ENCODE results near the gene B4GALNT3.

The B4GALNT3 gene

DNA sequence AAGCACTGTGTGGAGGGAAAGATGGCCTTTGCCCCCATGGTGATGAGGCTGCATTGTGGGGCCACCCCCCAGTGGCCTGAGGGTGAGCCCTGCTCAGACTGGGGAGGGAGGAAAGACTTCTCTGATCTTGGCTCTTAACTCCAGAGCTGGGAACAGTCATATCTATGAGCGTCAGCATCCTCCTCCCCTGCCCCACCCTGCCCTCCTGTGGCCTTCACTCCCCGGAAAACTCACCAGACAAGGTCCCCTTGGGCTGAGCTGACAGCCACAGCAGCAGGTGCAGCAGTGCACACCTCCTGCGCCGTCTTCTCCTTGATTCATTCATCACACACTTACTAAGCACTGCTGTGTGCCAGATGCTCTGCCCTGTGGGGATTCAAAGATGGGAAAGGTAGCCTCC lies 98.8 kb downstream of the B4GALNT3 start:
- DNase-seq (ENCODE audit: low spot score) (no peak), FAIRE-seq (no peak)

DNA sequence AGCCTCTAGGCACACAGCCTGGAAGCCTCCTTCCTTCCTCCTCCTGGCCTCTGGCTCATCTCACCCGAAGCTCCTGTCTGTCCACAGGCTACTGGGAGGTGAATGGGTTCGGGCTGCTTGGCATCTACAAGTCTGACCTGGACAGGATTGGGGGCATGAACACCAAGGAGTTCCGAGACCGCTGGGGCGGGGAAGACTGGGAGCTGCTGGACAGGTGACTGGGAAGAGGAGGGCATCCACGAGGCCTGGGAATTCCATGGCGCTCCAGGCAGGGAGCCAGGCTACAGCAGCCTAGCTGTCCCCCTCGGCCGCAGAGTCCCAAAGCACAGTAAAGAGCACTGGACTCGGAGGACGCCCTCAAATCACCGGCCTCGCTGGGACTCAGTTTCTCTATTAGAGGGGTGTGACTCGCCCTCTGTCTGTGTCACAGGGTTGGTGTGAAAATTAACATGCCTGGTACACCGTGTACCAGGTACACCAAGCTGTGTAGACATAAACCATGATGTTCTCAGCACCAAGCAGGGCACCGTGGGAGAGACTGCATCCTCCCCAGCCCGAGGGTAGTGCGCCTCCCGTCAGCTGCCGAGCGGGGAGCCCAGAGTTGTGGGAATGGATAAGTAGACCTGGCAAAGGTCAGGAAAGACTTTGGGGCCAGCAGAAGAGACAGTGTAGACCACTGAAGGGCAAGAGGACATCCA lies 99.6 kb downstream of the B4GALNT3 start:
- FAIRE-seq = no peak
- DNase-seq (ENCODE audit: low spot score) = no peak

DNA sequence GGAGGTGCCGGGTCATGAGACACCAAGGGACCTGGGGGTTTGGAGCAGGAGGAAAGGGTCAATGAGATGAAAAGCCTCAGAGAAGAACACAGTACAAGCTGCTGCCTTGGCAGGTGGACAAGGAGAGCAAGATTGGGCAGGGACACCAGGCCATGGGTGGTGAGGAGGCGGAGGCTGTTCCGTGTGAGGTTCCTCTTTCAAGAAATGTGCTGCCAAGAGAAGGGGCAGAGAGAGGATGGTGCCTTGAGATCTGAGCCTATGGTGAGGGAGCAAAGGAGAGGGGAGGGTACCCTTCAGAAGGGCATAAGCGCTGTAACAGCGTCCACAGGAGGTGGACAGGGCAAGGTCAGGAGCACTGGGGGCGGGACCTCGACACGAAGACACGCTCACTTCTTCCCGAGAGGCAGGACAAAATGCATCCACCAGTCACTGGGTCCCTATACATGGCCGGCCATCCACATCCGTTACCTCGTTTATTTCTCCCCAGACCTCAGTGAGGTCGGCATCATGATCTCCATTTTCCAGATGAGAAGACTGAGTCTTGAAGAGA lies 100.2 kb downstream of the B4GALNT3 start:
- FAIRE-seq = no peak
- no peak for DNase-seq (ENCODE audit: low spot score)

DNA sequence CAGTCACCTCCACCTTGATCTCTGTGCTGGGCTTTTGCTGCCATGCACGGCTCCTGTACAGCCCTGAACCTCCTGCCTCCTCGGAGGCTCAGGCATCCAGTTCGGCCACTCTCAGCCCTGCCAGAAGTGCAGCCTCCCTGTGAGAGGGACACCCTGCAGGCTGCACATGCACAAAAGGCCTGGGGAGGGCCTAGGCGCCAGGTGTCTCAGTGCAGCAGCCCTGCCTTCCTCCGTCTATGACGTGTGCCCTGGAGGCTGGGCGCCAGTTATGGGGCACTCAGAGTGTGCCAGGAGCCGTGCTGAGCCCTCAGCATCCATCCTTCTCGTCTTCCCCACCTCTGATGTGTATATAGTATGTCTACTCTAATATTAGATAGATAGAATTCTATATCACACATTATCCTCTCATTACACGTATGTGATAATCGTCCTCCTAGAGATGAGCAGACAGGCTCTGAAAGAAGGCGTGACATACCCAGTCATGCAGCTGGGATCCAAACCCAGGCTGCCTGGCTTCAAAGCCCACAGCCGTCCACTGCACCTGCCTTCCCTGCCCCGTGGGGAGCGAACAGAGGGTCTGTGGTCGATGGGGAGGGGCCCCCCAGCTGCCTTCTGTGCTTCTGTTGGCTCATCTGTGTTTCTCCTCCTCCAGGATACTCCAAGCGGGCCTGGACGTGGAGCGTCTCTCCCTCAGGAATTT lies 101.1 kb downstream of the B4GALNT3 start:
- FAIRE-seq (no peak), DNase-seq (ENCODE audit: low spot score) (no peak)

DNA sequence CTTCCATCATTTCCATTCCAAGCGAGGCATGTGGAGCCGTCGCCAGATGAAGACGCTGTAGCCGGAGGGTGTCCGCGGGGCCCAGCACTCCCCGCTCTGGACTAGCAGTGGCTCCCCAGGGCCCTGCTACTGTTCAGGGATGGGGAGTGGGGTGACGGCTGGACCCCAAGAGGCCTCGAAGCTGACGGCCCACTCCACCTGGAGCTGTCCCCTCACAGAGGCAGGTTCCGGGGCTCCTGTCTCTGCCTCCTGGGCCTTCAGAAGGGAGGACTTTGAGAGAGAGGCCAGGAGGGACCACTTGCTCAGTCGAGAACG lies 101.6 kb downstream of the B4GALNT3 start:
- DNase-seq (ENCODE audit: low spot score) = no peak
- FAIRE-seq = no peak

DNA sequence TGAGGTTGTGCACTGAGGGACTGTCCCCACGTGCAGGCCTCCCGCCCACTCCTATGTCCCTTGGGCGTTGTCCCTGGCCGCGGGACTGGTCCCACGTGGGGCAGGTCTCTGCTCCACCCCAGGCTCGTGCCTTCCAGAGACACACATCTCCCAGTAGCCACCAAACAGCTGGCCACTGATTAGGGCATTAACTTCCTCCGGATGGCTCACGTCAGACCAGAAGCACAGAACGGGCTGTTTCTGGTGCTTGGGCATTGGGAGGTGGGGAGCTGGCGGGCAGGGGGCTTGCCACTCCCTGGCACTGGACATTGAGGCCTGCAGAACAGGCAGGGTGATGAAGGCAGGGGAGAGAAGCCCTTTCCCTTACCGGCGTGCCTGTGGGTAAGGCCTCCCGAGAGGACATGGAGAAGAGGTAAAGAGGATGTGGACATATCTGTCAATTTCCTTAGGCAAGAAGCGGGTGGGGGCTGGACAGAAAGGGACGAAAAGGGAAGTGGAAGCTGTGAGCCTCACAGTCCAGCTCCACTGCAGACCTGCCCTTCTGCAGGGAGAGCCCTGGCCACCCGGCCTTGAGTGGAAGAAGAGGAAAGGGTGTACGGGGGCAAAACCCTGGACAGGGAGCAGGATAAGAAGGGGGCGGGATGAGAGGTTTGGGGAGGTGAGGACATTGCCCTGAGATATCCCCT lies 102.3 kb downstream of the B4GALNT3 start:
- FAIRE-seq (no peak), DNase-seq (ENCODE audit: low spot score) (no peak)

DNA sequence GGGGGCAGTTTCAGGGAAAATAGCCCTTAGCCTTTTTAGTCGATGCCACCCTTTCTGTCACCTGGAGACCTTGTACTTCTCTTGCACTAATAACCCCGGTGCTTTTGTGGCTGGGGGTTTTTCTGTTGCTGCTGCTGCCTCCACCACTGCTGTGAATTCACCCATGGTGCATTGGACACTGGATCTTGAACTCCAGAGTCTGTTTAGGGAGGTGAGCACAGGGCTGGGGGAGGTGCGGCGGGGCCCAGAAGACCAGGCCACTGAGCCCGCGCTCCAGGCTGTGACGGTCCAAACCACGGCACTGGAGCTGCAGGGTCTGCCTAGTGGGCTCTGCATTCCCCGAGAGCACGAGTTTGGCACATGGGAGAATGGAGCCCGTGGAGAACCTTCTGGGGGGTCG lies 102.9 kb downstream of the B4GALNT3 start:
- FAIRE-seq (no peak), DNase-seq (ENCODE audit: low spot score) (no peak)

DNA sequence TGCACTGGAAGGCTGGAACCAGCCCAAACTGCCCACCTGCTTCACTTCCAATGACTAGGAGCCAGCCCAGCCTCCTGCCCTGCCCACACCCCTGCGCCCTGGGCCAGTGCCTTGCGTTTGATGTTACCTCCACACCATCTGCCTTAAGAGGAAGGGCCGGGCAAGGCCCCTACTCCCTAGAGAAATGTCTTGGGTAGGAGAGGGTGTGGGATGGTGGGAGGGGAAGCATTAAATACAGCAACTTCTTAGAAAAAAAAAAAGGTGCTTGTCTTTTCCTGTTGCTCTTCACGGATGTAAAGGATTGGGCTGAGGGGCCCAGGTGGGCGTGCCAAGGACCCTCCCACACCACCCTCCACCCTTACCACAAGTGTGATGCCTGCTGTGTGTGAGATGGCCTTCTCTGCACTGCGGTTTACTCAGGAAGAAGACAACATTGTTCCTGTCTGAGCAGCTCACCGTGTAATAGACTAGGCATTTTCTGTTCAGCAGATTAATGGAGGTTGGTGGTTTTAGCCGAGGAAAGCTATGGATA lies 103.6 kb downstream of the B4GALNT3 start:
- no peak for FAIRE-seq
- DNase-seq (ENCODE audit: low spot score) = no peak

DNA sequence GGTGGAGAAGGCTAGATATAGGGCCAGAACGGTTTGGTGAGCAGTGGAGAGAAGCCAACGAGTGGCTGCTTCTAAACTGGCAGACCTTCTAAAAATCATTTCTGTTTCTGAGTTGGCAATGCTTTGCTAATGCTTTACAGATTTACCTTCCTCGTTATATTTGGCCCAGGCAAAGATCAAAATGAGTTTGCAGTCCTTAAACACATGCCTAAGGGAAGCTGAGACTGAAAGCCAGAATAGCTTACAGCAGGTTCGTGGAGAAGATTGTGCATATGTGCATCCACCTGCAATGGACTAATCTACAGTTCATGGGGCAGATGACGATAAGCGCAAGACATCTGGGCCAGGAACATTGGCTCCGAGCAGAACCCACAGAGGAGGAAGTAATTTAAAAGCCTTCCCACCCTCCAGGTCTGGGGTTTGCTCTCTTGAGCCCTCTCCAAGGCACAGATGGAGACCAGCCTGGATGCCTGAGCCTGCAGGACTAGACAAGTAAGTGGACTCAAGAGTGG lies 104.1 kb downstream of the B4GALNT3 start:
- DNase-seq (ENCODE audit: low spot score) (no peak), FAIRE-seq (no peak)

DNA sequence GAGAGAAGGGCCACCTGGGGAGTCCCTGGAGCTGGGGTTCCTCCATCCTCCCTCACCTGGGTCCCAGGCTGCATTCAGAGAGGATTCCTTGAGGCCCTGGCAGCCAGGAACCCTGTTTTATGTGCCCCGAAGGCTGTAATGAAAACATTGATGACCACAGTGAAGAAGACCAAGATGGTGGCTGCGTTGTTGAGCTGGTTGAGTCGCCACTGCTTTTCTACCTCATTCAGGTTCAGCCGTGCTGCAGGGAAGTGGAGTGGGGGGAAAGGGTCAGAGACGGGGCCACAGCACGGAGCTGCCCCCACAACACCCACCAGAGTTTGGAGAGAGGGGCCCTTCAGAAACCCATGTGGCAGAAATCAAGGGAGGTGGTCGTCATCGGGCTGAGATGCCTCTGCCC lies 105.4 kb downstream of the B4GALNT3 start:
- DNase-seq (ENCODE audit: low spot score) (no peak), FAIRE-seq (no peak)

DNA sequence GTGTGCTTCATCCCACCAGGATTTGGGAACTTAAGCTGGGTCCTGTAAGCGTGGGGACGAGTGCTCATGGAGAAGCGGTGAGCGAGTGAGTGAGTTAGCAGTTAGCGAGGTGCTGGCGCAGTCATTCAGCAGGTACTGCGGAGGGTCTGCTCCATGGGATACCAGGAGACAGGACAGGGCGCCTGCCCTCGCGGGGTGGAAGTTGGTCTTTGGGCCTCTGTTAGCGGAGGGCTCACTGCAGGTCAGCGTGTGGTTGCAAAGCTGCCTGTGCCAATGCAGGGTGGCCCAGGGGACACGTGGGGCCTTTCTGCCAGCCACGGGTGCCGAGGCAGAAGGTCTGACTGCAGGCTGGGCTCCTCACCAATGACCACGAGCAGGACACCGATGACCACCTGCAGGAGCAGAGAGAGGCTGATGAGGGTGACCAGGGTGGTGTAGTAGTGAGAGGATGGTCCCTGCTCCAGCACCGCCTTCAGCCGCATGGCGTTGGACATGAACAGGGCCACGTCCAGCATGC lies 105.9 kb downstream of the B4GALNT3 start:
- no peak for DNase-seq (ENCODE audit: low spot score)
- no peak for FAIRE-seq

DNA sequence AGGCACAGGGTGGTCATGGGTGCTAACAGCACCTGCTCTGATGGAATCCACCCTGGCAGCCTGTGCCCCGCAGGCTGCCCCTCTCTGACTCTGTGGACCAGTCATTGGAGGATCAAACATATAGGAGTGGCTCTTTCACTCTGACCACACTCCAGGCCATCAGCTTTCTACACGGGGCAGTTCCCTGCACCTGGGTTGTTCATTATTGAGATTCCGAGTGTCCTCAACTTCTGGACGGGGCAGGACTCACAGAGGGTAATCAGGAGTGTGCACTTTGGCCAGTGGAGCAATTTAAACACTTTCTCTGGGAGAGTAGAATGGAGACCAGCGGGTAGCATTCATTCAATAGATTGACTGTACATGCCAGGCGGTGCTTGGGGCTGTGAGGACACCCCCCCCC lies 108.7 kb downstream of the B4GALNT3 start:
- FAIRE-seq = no peak
- no peak for DNase-seq (ENCODE audit: low spot score)

DNA sequence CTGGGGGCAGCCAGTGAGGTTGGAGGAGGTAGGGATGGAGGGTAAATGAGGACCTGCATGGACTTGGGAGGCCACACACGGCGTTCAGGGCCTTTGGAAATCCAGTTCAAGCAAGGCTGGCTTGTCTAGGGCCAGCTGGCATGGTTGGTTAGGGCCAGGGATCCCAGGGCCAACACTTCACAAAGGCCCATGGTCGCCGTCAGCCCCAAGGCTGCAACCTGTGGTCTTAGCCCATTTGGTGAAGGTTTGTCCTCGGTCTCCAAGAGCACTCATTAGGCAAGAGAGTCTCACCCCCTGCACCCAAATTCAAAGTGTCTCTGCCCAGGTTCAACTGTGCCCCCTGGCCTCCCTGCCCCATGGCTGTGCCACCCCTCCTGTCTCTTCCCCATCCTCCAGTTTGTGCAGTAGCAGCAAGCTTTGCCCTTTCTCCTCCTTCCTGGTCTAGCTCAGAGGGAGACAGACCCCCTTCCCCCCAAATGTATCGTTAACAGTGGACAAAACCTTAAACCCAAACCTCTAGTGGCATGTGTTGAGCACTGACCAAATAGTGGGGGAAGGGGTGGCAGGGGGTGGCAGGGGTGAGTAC lies 109.4 kb downstream of the B4GALNT3 start:
- FAIRE-seq (no peak), DNase-seq (ENCODE audit: low spot score) (no peak)

DNA sequence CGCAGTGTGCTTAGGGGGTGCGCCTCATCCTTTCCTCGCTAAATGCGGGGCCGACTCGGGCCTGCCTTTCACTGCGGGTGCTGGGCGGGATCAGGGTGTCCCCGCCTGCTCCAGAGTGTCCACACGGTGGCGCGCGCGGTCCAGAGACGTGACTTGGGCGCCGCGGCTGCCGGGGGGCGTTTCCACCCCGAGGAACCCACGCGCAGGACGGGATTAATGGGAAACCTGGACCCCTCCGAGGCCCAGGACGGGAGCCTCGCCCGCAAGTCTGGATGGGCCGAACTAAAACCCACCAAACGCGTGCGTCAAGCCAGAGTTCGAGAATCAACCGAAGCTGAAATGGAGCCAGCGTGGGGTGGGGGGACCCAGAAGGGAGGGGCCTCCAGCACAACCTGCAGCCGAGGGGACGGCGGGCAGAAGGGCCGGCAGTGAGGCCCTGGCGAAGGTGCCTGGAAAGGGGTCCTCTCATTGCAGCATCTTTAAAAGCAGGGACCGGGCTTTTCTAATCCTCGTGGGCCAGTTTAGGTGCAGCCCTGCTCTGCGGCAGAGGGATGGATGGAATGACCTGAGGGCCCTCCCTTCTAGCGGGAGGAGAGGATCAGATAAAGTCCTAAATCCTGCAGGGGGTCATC lies 110.2 kb downstream of the B4GALNT3 start:
- FAIRE-seq = no peak

DNA sequence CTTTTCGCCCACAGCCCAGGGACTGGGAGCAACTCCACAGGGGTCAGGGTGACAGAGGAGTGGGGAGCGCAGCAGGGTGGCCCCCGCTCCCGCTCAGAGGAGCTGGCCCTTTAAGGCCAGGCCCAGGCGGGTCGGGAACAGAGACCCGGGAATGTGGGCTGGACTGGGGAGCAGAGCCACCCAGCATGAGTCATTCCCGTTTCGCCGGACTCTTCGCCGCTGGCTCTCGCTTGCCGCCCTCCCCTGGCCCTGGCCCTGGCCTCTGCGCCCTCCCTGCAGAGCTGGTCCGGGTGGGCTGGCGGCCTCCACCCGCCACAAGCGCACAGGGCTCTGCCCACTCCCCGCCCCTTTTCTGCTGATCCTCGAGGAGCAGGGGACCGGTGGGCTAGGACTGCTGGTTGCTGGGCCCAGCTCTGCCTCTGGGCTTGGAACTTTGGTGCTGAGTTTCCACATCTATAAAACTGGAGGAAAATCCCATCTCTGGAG lies 110.7 kb downstream of the B4GALNT3 start:
- FAIRE-seq (no peak), DNase-seq (ENCODE audit: low spot score) (peak; percentile 76)

More for the DNA sequence above, 110.2 kb downstream of the B4GALNT3 start:
- peak; percentile 42 for DNase-seq (ENCODE audit: low spot score)

DNA sequence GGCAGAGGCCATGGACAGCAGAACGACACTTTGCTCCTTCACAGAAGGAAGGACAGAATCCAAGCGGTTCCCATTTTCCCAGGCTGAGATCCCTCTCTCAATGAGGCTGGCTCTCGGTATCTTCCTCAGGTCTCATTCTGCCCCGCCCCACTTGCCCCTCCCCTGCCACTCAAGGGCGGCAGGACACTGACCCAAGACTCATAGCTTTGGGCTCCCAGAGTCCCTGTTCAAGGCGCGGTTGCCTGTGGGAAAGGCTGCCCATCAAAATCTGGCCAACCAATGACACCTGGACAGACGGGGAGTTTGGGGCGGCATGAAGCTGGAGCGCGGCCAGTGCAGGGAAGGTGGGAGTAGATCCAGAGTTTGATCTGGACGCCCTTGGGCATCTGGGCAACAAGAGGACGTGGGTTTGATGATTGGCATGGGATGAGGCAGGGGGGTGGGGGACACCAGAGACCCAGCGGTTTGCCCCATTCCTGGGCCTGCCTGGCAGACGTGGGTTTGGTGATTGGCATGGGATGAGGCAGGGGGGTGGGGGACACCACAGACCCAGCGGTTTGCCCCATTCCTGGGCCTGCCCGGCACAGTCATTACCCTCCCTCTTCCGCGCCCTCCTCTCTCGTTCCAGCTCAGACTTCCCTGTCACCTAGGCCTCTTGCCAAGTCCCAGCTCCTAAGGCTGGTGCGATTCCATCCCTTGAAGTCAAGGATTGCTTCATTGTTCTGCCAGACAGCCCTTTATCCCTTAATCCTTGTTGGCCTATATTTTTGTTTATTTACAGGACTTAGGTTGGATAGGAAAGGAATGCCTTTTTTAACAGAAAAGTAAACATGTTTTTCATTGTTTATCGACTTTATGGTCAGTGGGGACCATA lies 111.4 kb downstream of the B4GALNT3 start:
- DNase-seq (ENCODE audit: low spot score) (peak; percentile 79), FAIRE-seq (peak; percentile 69)

DNA sequence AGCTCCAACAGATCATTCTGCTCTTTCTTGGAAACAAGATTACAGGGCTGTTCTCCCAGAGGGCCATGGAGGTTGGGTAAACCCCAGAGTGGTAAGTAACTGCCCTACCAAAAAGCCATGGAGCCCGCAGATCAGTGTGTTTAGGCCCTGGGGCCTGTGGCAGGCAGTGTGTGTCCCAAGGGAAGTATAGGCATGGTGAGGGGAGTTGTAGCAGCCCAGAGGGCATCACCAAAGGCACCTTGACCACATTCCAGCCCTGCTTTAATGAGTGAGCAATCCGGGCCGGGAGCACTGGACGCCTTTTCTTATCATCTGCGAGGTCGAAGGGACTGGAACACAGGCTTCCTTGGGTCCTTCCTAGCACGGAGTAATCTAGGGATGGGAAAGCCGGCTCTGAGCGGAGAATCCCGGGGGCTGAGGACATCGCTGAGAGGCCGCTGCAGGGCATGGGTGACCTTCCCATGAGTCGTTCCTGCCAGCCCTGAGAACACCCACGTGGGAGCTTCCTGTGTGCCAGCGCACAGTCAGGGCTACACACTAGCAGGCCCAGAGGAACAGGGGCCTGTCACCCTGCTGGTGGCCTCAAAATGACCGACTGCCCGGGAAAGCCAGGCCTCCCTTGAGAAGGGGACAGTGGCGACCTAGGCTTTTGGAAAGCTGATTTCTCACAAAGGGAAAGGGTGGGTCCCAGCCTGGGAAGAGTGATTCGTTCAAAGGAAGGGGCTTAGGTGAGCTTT lies 112.2 kb downstream of the B4GALNT3 start:
- FAIRE-seq = no peak

DNA sequence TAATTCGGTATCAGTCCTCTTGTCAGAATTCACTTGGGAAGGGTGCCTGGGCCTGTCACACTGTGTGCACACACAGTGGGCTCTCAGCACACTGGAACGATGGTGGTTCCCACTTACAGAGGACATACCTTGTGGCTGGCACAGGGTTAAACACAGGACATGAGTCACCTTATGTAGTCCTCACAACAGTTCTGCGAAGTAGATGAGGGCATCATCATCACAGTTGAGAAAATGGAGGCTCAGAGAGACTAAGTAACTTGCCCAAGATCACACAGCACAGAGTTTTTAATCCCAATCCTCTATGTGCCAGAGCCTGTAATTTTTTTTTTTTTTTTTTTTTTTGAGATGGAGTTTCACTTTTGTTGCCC lies 112.8 kb downstream of the B4GALNT3 start:
- FAIRE-seq (peak; percentile 25), DNase-seq (ENCODE audit: low spot score) (peak; percentile 72)

More for the DNA sequence above, 112.2 kb downstream of the B4GALNT3 start:
- peak; percentile 36 for DNase-seq (ENCODE audit: low spot score)

DNA sequence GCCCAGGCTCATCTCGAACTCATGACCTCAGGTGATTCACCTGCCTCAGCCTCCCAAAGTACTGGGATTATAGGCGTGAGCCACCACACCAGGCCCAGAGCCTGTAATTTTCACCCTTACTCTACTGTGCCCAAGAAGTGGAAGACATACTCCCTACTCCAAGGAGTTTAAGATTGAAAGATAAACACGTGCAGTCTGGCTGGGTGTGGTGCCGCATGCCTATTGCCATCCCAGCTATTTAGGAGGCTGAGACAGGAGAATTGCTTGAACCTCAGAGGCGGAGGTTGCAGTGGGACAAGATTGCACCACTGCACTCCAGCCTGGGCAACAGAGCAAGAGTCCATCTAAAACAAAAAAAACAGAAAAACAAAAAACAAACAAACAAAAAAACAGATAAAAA lies 113.5 kb downstream of the B4GALNT3 start:
- no peak for DNase-seq (ENCODE audit: low spot score)
- no peak for FAIRE-seq

Measured in RCC 7860 (cell line).